ENCODE results near the gene KRT1.

DNA sequence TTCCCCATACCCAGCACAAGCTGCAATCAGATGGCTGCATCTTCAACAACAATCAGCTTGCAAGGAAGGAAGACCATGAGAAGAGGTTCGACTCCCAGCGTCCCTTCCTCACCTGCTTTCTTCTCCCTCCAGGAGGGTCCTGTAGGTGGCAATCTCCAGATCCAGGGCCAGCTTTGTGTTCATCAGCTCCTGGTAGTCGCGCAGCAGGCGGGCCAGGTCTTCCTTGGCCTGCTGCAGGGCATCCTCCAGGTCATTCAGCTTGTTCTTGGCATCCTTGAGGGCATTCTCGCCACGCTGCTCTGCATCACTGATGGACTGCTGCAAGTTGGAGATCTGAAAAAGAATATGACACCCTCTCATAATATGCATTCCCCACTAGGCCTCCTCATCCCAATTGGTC lies 4.0 kb downstream of the KRT1 start:
- no peak for TF ChIP-seq CTCF (IDR thresholded peaks at IDR 0.05; ENCODE audit: insufficient read depth, low read depth, low read length)
- TF ChIP-seq EZH2 (IDR thresholded peaks at IDR 0.05; ENCODE audit: insufficient read depth, low read length): no peak

All from astrocyte (in vitro differentiated cells and primary cell).